G401.6 (cell line): ENCODE results near the gene SMAP2.
"Not testable (repeated sequence)": the region's sequence is repeated elsewhere in the genome, so short reads cannot be mapped to it uniquely, and the experiment has no call there.

Experiments
- FAIRE-seq: peaks from 2 replicates; lab custom pipeline; 2012; peaks lifted over from hg19 to GRCh38; lab: Jason Lieb, UNC

SMAP2 gene

DNA sequence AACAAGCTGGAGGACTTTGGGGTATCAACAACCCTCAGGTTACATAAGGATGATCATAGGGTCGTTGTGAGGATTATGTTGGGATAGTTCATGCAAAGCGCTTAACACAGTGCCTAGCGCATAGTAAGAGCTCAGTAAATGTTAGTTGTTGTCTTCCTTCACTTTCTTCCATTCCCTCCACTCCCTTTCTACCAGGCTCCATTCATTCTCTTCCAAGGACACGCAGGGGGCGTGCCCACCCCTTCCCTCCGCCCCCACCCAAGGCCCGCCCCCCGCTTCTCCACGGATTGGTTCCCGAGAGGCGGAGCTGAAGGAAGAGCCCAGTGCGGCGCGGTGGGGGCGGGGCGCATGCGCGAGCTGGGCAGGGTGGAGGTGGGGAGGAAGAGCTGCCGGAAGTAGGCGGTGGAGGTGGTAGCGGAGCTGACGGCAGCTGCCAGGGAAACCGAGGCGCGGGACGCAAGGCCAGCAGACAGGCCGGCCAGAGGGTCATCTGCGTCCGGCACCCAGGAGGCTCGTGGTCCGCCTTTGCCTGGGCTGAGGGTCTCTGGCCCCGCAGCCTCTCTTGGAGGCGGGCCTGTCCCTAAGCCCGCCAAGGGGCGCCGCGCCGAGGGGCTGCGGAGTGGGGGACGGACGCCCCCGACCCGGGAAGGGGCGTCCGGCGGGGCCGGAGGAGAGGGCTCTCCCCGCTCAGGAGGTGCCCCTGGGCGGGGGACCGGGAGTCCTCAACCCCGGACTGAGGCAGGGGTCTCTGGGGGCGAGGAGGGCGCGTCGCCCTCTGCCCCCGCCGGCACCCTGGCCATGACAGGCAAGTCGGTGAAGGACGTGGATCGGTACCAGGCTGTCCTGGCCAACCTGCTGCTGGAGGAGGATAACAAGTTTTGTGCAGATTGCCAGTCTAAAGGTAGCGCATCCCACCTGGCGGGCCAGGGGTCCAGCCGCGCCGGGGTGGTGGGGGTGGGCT is at the start of gene SMAP2:
SMAP2 (plus strand) TSS at position 405 of the 961 bp plus-strand sequence; CDS start at position 799, 394 bp downstream.
- FAIRE-seq = no peak

DNA sequence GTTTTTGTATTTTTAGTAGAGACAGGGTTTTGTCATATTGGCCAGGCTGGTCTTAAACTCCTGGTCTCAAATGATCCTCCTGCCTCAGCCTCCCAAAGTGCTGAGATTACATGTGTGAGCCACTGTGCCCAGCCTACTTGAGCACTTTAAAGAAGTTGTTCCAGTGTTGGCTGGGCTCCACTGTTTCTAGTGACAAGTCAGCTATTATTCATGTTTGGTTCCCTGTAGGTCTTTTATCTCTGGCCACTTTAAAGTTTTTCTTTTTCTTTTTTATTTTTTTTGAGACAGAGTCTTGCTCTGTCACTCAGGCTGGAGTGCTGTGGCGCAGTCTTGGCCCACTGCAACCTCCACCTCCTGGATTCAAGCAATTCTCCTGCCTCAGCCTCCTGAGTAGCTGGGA is 42.1 kb upstream of the SMAP2 start:
- not testable (repeated sequence) for FAIRE-seq

GRCh38 chr1:40332695-40333094 is 40.8 kb upstream of the SMAP2 start:
- FAIRE-seq = peak; percentile 70

DNA sequence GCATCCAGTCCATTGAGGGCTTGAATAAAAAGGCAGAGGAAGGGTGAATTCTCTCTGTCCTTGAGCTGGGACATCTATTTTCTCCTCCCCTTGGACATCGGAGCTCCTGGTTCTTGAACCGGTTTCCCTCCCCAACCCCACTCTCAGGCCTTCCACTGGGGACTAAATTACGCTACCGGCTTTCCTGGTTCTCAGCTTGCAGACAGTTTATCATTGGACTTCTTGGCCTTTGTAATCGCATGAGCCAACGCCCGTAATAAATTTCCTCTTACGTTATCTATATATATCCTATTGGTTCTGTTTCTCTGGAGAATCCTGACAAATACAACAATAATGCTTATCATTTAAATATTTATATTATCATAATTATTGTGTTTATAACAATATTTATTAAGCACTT is 36.1 kb upstream of the SMAP2 start:
- no peak for FAIRE-seq

DNA sequence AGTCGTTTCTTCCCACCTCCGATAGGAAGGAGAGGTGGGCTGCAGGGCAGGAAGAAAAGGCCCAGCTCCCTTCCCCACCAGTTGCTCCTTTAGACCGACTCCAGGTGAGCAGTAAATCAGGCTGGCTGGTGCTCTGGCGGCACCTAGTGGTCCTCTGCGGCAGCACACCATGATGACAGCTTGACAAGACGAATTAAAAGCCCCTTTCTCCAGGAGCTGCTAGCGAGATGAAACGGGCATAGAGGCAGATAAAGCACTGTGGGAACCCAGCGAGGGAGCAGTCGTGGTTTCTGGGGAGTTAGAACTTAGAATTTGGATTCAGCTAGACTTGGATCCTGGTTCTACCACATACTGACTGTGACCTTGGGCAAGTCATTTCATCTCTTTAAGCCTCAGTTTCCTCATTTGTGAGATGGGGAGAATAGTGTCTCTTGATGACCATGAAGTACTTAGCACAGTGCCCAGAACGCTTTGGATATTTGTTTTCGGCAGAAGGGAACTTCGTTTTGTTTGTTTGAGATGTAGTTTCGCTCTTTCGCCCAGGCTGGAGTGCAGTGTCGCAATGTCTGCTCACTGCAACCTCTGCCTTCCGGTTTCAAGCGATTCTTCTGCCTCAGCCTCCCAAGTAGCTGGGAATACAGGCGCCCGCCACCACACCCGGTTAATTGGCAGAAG is 34.6 kb upstream of the SMAP2 start:
- FAIRE-seq = peak; percentile 31

DNA sequence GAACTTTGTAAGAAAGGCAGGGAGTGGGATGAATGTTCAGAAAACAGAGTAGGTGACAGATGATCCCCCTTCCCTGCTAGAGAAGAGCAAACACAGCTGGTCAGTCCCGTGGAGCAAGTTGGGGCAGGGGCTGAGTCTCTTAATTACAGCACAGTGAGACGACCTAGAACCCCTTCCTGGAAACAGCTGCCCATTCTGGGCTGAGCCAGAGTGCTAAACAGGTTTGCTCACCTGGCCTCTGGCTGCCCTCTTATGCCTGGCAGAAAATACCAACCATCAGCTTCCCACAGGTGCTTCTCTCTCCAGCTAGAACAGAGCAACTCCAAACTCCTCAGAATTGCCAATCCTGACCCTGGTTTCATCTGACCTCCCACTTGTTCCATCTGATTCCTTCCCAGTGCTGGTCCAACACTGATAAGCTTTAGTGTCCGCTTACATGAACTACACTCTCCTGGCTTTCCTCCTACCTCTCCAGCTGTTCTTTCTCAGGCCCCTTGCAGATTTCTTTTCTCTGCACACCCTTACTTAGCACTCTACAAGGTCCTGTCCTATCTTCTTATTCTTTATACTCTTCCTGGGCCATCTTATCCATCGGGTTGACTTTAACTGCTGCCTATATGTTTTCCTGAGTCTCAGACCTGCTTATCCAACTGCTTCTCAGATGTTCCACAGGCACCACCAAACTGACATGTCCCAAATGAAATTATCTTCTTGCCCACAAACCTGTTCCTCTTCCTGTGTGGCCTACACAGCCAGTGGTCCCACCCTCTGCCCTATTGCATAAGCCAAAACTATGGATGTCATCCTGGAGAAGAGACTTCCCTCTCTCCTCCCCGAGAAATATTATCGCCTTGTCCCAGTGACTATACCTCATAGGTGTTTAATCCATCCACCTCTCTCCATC is 33.9 kb upstream of the SMAP2 start:
- no peak for FAIRE-seq

DNA sequence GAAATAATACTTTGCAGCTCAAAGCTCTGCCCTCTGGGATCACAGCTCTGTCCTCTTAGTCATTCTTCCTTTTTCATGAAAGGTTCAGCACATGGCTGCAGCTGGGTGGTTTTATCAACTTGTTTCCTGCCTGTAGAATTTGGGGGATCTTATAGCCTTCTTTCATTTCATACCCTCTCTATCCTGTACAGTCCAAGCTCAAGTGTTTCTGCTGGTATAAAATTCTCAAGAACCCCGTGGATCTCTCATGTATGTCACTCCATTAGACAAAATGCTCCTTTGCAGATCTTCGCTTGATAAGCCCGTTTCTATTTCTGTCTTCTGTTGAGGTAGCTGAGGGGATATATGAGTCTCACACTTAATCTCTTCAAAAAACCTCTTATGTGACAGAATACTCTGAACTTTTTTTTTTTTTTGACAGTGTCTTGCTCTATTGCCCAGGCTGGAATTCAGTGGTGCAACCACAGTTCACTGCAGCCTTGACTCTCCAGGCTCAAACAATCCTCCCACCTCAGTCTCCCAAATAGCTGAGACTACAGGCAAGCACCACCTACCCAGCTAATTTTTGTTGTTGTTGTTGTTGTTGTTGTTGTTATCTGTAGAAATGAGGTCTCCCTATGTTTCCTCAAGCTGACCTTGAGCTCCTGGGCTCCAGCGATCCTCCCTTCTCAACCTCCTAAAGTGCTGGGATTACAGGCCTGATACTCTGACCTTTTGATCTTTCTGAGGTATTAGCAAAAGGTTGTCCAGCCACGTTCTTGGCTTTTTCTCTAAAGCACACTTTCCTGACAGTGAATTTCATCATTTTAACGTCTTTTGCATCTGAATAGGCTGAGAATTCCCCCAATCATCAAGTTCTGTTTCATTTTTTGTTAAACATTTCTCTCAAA is 31.8 kb upstream of the SMAP2 start:
- no peak for FAIRE-seq

DNA sequence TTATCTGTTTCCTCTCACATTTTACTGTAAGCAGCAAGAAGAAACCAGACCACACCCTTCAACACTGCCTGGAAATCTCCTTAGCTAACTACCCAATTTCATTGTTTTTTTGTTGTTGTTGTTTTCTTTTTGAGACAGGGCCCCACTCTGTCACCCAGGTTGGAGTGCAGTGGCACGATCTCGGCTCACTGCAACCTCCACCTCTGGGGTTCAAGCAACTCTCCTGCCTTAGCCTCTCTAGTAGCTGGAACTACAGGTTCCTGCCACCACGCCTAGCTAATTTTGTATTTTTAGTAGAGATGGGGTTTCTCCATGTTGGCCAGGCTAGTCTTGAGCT is 31.2 kb upstream of the SMAP2 start:
- not testable (repeated sequence) for FAIRE-seq

DNA sequence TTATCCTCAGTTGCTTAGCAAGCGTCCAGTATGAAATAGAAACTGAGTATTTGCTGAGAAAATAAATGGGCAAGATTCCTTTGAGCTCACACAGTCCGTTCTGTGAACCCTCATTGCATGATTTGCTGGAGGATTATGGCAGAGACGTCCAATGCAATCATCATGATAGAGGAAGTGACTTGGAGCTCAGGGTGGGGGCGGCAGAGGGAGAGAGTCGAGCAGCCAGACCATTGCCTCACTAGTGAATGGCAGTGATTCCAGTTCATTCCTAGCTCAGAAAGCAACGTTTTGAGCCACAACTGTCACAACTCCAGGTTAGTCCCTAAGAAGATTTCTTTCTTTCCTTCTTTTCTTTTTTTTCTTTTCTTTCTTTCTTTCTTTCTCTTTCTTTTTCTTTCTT is 28.9 kb upstream of the SMAP2 start:
- no peak for FAIRE-seq

GRCh38 chr1:40350391-40350790 is 23.1 kb upstream of the SMAP2 start:
- no peak for FAIRE-seq

DNA sequence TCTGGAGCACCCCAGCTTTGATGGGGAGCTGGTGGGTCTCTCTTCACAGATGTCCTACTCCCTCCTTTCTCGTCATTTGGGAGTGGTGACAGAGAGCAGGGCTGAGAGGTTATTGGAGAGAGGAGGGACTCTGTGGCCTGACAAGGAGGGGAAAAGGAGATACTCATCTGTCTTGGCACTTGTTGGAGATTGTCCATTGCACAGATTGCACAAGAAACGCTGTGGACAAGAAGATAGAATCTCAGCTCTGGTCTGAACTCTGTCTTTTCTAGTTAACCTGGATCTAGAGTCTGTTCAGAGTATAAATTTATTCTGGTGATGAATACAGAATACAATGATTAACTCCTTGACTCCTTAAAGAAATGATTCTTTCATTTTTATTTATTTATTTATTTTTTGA is 22.4 kb upstream of the SMAP2 start:
- no peak for FAIRE-seq

DNA sequence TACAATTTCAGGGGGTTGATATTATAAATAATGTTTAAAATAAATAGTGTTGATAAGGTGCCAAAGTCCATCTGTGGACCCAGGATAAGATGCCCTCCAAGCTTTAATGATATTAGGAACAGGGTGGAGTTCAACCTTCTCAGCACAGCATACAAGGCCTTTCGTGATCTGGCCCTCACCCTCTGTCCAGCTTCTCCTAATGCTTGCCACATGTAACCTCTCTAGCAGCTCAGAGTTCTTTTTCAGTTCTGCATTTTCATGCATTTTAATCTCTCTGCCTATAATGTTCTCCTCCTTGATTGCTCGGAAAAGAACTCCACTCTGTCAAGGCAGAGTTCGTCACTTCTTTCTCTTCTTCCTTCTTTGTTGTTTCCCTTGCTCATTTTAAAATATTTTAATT is 21.4 kb upstream of the SMAP2 start:
- FAIRE-seq = no peak

- FAIRE-seq = no peak
Observed at GRCh38 chr1:40353082-40353481, 20.4 kb upstream of the SMAP2 start.

DNA sequence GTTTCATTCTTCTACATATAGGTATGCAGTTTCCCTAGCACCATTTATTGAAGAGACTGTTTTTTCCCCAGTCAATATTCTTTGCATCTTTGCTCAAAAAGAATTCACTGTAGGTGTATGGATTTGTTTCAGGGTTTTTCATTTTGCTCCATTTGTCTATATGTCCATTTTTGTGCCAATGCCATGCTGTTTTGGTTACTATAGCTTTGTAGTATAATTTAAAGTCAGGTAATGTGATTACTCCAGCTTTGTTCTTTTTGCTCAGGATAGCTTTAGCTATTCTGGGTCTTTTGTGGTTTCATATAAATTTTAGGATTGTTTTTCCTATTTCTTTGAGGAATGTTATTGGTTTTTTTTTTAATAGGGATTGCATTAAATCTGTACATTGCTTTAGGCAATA is 15.9 kb upstream of the SMAP2 start:
- FAIRE-seq = no peak

- FAIRE-seq = no peak
Observed at GRCh38 chr1:40360631-40361030, 12.9 kb upstream of the SMAP2 start.

DNA sequence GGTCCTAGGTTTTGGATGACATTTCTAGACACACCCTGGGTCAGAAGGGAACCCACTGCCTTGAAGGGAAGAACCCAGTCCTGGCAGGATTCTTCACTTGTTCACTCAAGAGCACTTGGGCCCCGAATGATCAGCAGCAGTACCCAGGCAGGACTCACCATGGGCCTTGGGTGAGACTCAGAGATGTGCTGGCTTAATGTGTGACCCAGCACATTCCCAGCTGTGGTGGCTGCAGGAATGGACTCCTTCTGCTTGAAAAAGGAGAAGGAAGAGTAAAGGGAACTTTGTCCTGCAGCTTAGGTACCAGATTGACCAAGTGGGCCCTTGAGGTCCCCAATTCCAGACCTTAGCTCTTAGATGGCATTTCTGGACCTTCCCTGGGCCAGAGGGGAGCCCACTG is 12.3 kb upstream of the SMAP2 start:
- no peak for FAIRE-seq

GRCh38 chr1:40361637-40362036 is 11.9 kb upstream of the SMAP2 start:
- no peak for FAIRE-seq

GRCh38 chr1:40362199-40362598 is 11.3 kb upstream of the SMAP2 start:
- no peak for FAIRE-seq

DNA sequence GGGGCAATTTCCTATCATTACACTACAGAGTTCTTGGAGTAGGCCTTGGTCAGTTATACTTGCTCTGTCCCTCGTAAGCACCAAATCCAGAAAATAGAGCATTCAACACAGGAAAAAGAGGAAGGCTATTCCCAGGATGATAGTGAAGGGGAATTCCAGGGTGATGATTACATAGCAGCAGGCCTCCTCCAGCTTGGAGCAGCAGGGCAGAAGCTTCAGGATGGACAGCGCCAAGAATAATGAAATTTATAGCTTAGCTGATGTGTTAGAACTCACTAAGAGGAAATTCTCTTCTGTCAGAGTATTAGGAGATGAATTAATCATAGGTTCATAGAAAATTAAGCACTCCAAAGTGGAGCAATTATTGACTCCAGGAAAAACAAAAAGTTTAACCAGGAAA is 10.8 kb upstream of the SMAP2 start:
- FAIRE-seq = no peak

- FAIRE-seq = no peak
Observed at GRCh38 chr1:40363721-40364120, 9.8 kb upstream of the SMAP2 start.

- no peak for FAIRE-seq
Observed at GRCh38 chr1:40371707-40372258, 1.7 kb upstream of the SMAP2 start.
